Stimulated activated CD4-positive, alpha-beta T cell treated with anti-CD3 and anti-CD28 coated beads, Interleukin-15, amount 100 ng/mL, for 48 hours (primary cell): ENCODE results near the gene ACOX1.

Experiments
- DNase-seq, 2 donors: peaks; one replicate each; pipeline ENCODE4 v3.0.0-alpha.2; 2020; ENCODE audit warnings: low read depth in 2 of 2

Gene ACOX1

DNA sequence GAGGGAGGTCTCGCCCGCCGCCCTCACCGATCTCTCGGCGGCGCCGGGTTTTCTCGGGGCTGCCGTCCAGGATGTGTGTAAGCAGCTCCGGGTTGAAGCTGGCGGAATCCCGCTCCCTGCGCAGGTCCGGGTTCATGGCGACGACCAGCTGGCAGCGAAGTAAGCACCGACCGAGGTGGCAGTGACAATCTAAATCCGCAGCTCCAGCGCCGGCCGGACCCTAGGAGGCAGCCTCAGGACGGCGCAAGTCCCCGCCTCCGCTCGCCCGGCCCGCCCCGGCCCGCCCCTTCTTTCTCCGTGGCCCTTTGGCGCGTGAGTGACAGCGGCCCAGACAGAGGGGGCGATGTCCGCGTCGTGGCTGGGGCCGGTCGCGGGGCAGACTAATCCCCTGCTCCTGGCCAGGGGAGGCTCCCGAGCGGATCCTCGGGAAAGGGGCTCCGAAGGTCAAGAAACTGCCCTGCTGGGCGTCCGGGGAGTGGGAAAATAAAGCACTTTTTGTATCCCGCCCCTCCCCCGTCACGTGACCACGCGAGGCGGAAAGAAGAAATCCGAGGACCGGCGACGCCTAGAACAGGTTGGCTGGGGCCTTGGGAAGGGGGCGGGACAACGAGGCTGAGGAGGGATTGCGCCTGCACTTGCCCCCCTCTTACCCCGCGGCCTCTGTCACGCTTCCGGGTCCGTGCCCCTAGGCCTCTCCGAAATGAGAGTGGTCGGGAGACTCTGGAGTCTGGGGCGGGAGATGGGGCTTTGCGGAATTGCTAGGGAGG, at the start of gene ACOX1, which contains the start of gene TEN1:
ACOX1 (minus strand) TSS at position 229 of the 767 bp plus-strand sequence; CDS start at position 136, 93 bp downstream.
TEN1 (plus strand) TSS at position 303 of the 767 bp plus-strand sequence. CDS start 6,953 bp downstream, outside the sequence.
- DNase-seq = peak; percentile 93 to 97

DNA sequence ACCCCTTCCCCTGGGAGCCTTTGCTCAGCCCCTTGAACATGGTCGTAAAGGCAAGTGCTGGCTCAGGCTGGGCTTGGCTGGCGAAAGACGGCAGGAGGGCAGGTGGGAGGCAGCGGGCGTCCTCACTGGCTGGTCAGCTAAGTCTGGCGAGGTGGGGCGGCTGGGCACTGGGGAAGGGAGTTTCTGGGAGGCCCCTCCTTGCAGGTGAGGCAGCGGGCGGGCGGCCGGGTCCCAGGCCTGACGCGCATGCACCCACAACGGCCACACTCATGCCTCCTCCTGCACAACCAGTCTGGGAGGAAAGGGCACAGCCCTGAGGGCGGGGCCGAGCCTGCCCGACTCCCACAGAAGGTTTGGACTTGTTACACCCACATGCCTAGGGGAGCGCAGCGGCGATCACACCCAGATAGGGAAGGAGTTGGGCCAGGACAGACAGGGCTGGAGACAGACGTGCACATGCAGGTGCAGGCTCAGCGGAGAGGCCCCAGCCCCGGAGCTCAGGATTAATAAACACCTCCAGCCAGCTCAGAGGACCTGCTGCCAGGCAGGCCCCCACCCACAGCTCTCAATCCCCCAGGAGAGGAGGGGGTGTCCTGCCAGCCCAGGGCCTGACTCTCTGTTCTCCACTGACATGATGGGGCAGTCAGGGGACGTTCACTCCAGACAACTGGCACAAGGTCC, 48.3 kb upstream of the ACOX1 start, which contains the start of gene EVPL:
EVPL (minus strand) TSS at position 148 of the 681 bp plus-strand sequence; CDS start at position 40, 108 bp downstream.
- DNase-seq = no peak

DNA sequence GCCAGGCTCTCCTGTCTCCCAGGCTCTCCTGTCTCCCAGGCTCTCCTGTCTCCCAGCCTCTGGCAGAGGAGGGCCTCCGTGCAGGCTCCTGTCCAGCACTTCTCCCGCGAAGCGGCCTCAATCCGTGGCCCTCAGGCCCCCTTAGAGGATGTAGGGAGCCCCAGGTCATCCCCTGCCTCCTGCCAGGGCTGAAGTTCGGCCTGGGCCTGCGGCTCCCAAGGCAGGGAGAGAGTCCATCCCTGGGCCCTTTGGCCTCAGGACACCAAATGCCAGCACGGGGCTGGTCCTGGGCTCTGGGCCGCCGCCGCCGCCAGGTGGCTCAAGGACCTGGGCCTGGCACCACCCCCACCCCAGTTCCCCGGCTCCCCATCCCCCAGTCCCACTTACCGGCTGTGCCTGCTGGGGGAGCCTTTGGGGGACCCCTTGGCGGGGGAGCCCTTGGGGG, 47.8 kb upstream of the ACOX1 start:
- DNase-seq = no peak

DNA sequence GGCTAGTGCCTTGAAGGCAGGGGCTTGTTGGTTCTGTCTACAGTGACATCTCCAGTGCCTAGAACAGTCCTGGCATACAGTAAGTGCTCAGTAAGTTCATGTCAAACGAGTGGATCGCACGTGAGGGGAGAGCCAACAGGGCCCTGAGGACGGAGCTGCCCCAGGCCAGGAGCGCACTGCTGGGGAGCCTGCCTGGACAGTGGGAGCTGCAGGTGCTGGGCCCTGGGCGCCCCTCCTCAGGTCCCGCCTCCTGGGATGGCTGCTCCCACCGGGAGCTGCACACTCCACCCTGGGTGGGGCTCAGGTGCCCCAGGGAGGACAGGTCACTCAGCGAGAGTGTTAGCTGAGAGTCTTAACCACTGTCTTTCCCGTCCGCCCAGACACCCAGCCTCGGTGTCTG, 46.3 kb upstream of the ACOX1 start:
- no peak for DNase-seq

DNA sequence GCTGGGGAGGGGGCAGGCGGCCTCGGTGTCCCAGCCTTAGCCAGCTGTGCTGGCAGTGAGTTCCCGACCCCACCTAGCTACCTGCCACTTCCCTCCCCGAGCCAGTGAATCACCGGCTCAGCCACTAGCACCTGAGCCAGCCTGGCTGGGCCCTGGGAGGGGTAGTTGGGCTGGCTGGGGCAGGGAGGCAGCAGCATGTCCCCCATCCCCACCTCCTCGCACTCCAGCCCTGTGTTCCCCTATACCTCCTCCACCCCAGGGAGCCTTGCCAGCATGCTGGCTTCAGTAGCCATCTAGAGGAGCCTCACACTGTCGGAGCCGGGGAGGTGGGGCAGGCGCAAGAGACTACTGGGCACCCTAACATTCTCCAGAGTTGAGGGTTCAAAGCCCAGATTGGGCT, 45.4 kb upstream of the ACOX1 start:
- DNase-seq = no peak

DNA sequence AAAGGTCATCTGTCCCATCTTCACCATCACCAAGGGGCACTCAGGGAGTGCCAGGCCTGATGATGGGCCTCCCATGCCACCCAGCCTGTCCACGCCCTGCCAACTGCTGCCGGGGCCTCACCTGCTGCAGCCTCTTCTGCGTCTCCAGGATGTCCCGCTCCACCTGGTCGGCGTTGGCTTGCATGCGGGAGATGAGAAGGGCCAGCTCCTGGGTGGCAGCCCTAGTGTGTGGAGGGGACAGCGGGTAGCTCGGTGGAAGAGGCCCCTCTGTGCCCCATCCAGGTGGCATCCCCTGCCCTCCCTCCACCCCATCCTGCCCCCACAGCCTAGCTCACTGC, 44.9 kb upstream of the ACOX1 start:
- no peak for DNase-seq

DNA sequence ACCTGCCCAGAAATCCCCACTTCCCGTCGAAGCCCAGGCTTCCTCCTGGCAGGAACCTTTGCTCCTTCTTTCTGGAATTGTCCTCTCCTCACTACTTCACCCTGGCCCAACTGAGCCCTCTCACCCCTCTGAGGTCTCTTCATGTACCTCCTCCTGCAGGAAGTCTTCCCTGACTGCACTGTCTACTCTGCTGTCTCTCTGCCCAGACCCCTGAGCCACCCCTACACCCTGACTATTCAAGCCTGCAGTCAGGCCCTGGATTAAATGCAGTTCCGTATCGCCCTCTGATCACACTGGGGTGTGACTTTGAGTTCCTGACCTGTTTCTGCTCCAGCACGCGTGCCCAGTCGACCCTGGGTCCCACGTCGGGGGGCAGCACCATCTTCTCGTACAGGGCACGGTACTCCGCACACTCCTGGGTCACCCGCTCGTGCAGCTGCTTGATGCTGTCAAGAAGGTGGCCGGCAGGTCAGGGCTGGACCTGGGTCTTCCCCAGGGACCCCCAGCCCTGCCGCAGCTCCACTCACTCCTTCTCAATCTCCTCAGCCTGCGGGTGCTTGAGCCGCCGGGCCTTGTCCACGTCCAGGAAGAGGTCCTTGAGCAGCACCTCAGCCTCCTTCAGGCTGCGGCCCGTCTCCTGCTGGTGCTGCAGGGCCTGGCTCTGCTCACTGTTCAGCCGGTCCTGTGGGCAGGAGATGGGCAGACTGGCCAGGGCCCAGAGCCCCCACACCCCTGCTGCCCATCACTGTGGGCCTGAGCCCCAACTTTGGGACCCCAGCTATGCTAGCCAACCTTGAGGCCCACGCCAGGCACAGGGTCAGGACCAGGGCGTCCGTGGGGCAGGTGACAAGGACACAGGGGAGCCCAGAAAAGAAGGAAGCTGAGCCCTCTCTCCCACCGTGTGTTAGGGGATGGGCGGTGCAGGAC, 44.3 kb upstream of the ACOX1 start:
- no peak for DNase-seq

DNA sequence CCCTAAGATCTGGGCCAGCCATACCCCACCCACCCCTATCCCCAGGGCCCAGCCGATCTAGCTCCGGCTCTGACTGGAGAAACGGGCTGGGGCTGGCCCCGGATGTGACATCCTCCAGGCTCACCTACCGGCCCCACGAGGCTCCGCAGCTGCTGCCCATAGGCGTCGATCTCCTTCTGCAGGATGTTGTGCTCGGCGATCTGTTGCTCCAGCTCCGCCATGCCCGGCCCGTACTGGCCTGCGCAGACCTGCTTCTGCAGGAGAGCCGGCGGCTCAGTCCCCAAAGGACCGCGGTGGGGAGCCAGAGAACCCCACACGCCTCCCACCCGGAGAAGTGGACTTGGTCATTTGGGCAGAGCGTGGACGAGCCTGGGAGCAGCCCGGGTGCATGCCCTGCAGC, 43.3 kb upstream of the ACOX1 start:
- DNase-seq = no peak

DNA sequence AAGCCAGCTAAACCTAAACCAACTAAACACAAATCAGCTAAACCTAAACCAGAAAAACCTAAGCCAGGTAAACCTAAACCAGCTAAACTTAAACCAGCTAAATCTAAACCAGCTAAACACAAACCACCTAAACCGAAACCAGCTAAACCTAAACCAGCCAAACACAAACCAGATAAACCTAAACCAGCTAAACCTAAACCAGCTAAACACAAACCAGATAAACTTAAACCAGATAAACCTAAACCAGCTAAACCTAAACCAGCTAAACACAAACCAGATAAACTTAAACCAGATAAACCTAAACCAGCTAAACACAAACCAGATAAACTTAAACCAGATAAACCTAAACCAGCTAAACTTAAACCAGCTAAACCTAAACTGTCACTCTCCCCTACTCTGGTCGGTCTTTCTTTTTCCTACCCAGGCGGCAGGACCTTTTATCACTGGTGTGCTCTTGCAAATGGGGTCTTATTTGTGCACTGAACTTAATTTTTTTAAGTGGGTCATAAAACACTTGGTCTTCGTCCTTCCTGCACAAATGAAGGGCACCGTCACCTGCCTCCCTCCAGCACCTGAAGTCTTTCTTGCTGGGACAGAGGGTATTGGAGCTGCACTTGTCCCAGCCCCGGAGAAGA, 41.0 kb upstream of the ACOX1 start:
- DNase-seq = no peak

DNA sequence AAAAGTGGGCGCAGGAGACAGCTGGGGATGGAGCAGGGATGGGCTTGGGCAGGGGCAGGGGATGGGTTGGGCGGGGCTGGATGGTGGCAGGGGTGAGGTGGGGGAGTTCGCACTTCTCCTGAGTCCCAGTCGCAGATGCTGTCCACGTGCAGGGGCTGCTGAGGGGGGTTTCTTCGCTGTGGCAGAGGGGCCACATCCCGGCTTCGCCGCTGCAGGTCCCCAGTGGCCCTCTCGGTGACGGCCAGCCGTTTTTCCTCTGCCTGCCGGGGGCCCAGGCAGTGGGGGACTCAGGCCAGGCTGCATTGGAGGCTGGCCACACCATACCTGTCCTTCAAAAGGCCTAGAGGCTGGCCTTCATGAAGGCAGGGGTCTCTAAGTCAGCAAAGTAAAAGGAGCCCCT, 39.8 kb upstream of the ACOX1 start:
- DNase-seq = no peak

DNA sequence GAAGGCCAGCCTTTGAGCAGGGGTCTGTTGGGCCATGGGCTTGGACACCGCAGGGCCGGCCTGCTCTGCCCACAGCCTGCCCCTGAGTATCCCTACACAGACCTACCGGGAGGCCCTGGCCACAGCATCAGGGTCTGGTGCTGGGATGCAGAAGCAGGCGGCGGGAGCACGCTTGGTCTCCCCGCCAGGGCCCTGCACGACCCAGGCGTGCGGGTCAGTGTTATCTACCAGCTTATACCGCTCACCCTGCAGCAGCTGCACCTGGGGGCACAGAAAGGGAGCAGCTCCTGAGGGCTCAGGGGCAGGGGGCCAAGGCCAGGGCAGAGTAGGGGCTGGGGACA, 39.3 kb upstream of the ACOX1 start:
- DNase-seq = no peak

DNA sequence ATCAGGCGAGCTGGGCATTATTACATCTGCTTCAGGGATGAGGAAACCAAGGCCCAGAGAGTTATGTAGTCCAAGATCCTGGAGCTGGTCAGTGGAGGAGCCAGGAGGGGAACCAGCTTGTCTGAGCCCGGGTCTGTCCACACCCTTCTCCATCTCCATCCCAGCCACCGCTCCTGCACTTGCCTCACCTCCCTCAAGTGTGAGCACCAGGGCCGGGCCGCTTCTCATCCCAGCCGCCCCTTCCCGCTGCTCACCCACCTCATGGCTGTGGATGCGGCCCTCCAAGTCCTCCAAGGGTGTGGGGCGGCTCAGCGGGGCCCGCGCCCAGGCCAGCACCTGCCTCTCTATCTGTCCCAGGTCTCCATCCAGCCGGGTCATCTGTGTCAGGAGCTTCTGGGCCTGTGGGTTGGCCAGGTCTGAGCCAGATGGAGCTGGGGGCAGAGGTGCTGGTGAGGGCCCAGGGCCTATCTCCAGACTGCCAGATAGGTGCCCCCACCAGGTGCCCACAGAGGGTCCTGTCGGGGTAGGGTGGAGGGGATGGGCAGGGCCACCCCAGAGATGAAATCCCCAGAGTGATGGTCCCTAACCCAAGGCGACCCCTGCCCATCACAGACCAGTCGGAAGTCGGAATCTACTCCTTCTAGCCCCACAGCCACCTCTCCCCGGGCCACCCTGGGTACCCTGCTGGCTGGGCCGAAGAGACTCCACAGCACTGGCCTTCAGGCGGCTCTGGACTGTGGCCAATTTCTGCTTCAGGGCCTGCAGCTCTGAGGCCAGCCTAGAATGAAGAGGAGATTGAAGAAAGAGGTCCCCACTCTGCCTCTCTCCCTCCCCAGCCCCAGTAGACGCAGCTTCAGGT, 38.7 kb upstream of the ACOX1 start:
- no peak for DNase-seq

DNA sequence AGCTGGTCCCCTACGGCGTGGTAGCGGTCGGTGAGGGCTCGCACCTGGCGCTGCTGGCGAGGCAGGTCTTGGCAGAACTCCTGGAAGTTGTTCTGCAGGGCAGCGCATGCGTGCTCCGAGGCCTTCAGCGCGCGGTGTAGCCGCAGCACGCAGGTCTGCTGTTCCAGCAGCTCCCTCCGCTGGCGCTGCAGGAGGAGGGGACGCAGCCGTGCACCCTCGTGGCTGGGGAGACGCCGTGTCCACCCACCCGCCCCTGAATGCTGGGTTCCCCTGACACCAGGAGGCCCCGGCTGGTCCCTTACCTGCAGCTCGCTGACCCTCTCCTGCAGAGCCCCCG, 35.9 kb upstream of the ACOX1 start:
- DNase-seq = no peak

DNA sequence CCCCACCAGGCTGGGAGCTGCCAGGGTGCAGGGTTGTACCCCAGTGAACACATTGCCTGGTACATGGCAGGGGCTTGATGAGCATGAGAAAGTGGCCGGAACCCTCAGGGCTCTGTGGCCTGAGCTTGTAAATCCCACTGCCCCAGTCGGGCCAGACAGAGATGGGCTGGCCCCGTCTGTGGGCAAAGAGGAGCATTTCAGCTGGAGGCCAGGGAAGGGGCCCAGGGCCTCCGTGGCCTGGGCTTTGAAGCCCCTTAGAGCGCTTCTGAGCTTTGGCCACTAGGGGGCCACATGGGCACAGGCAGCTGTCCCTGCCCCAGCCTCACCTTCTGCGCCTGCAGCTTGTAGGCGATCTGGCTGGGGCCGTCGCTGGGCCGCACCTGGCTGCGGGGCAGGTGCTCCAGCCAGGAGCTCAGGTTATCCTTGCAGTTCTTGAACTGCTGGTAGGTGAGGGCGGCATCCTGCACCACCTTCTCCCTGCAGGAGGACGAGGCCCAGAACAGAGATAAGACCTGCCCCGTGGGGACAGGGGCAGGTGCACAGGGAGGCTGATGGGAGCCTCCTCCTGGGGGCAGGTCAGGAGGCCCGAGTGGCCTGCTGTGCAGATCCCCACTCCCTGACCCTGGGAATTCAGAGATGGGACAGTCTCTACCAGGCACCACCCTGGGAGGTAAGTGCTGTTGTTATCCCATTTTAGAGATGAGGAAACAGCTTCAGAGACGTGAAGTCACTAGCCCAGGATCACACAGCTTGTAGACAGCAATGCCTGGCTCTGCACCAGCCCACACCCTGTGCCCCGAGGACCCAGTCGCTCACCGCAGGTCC, 35.3 kb upstream of the ACOX1 start:
- DNase-seq = peak; percentile 62 to 74

DNA sequence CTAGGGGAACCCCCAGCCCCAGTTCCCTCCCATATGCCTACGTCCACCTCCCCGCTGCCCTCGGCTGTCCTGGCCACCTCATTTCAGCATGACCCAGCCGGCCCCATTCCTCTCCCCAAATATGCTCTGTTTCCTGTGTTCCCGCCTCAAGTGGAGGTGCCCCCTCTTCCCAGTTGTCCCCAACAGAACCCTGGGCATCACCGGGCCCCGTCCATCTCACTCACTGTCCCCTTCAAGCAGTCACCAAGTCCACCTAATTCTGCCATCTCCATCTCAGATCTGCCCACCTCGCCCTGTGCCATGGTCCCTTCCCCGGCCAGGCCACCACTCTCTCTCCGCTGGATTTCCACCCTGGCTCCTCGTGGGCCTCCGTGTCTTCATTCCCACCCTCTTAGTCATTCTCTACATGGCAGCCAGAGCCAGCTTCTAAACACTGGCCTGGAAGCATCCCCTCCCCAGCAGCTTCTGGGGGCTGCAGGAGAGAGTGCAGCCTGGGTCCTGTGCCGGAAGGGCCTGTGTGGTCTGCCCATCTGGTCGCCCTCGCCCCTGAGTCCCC, 34.5 kb upstream of the ACOX1 start:
- no peak for DNase-seq

DNA sequence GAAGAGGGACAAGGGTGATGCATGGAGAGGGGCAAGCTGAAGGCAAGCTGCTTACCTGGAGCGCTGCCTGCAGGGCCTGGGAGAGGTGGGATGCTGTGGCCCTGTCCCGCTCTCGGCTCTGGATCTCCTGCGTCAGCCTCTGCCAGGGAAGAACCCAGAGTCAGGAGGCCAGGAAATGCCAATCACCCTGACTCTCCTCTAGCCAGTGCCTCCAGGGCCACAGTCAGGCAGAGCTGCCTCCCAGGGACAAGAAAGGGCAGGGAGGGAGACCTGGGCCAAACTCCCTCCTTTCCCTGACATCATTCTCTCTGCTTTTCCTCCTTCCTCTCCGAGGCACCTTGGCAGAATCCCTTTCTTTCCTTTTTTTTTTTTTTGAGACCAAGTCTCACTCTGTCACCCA, 33.0 kb upstream of the ACOX1 start:
- DNase-seq = no peak

DNA sequence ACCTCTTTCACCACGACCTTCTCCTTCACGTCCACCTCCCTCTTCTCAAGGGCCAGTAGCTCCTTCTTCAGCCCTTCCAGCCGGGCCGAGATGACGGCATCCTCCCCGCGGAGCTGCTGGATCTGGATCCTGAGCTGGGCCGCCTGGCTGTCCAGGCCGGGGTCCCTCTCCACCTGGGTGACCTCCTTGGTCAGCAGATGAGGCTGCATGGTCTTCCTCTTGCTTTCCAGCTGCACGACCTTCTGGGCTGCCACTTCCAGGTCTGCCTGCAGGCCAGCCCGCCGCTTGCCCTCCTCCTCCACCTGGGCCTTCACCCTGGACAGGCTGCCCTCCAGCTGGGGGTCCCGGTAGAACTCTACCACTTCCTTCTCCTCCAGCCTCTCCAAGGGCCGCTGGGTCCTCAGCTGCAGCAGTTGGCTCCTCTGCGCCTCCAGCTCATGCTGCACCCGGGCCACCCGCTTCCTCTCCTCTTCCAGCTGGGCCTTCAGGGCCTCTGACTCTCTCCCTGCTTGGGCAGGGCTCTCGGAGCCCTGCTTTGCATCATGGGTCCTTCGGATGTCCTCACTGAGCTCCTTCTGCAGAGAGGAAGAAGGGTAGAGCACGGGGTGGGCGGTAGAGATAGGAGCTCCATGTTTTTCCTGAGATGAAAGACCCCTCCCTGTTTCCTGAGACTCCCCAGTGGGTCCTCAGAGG, 31.1 kb upstream of the ACOX1 start:
- no peak for DNase-seq

DNA sequence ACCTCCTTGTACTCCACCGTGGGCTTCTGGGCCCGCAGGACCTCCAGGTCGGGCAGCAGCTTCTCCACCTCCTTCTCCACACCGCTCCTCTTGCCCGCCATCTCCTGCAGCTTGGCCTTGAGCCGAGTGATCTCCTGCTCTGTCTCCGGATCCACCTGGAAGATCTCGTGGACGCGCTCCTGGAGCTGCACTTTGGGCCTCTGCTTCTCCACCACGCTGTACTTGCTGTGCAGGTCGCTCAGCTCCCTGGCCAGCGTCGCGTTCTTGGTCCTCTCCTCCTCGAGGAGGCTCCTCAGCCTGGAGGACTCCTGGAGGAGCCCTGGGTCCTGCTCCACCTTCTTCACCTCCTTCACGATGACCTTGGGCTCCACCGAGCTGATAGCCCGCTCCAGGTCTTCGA, 30.5 kb upstream of the ACOX1 start:
- DNase-seq = no peak
